Activated naive CD8-positive, alpha-beta T cell treated with anti-CD3 and anti-CD28 coated beads, Interleukin-2, amount 50 U/mL, for 24 hours (primary cell): ENCODE data around the gene REV1.

Source experiments
- ATAC-seq: fragments of 150-1000 bp; cut with Tn5 transposase; one replicate; pipeline ENCODE4 v1.10.0; 2021
- DNase-seq: peaks from one replicate; pipeline ENCODE4 v3.0.0; 2021
- H3K27ac Mint-ChIP-seq: one replicate; pipeline ENCODE4 v1.8.0; 2021; ENCODE audit warnings: mild to moderate bottlenecking, mixed read lengths
- H3K27me3 Mint-ChIP-seq: one replicate; pipeline ENCODE4 v1.8.0; 2021; ENCODE audit warnings: mixed read lengths
- H3K36me3 Mint-ChIP-seq: one replicate; pipeline ENCODE4 v1.8.0; 2021; ENCODE audit warnings: low read depth, mixed read lengths
- H3K4me1 Mint-ChIP-seq: one replicate; pipeline ENCODE4 v1.8.0; 2021; ENCODE audit warnings: mixed read lengths
- H3K4me3 Mint-ChIP-seq: one replicate; pipeline ENCODE4 v1.8.0; 2021; ENCODE audit warnings: mild to moderate bottlenecking, moderate library complexity, mixed read lengths
- H3K9me3 Mint-ChIP-seq: one replicate; pipeline ENCODE4 v1.8.0; 2021; ENCODE audit warnings: mixed read lengths

Gene REV1

DNA sequence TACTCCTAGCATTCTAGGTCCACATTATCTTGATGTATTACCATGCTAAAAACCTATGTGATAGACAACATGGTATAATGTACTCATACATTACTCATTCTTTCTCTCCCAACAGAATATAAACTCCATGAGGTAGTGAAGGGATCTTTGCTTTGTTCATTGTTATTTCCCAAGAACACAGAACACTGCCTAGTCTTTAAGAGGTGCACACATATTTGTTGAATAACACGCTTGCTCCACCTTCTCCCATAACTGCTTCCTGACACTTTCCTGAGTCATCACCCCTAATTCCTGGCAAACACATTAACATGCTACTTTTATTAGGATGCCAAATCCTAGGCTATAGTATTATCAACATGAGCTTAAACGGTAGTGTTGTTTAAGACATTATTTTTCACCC, 41.3 kb downstream of the REV1 start:
- Mint-ChIP-seq H3K4me1 (peaks cover 7% of the 10 kb centered on the region), H3K4me3 (no peak overlapping the region), H3K27me3 (no peaks in the 10 kb centered on the region), H3K9me3 (no peaks in the 10 kb centered on the region), H3K36me3 (peaks cover 34% of the 10 kb centered on the region), H3K27ac (peak overlapping the region; percentile 3)
- DNase-seq (no peak), ATAC-seq (no peak)

DNA sequence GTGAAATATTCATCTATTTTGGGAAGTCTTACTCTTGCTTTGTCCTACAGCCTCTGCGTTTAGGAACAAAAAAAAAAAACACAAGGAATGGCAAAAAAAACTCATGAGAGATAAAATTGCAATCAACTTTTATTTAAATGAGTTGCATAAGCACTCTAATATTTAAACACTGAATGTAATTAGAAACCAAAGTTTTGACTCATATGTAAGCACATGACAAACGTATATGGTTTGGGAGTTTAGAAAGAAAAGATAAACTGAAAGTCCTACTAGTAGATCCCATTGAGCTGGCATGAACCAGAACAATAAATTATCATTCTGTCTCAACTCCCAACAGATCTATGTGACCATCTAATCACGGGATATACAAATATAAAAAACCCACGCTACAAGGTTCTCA, 44.8 kb downstream of the REV1 start:
- Mint-ChIP-seq H3K4me3 (no peak overlapping the region), H3K4me1 (peaks cover 7% of the 10 kb centered on the region), H3K9me3 (no peaks in the 10 kb centered on the region), H3K27ac (no peak overlapping the region), H3K27me3 (no peaks in the 10 kb centered on the region), H3K36me3 (peaks cover 26% of the 10 kb centered on the region)
- ATAC-seq: no peak
- no peak for DNase-seq

DNA sequence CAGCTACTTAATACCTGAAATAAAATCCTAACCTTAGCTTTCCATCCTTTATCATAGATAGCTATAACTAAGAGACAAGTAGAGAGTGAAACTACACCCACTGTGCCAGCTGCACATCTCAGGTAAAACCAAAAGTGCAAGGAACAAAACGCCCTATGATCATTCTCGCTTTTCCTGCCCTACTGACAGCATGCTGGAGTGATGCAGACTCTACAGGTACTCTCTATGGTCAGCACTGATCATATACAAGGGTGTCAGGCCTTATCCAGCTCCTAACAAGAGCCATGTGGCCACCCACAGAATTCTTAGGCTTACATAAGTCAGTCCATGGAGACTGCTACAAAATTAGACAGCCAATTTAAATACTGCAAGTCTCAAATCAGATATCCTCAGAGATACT, 45.6 kb downstream of the REV1 start:
- Mint-ChIP-seq H3K4me1 (peaks cover 7% of the 10 kb centered on the region), H3K9me3 (no peaks in the 10 kb centered on the region), H3K4me3 (no peak overlapping the region), H3K36me3 (peaks cover 25% of the 10 kb centered on the region), H3K27me3 (no peaks in the 10 kb centered on the region), H3K27ac (no peak overlapping the region)
- DNase-seq (no peak), ATAC-seq (no peak)

DNA sequence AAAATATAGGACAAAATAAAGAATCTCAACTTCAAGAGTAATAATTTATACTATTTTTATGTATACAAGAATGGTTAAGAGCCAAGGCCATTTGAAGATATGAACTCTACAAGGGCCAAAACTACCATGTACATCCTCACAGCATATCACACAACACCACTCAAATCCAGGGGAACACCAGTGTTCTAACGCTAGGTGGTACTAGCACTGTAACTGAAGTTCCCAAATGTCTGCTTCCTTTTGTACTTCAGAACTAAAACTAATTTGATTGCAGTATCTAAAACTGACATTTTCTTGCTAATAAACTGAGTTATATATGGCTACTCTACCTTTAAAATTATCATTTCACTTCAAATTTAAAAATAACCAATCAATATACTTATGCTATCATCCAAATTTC, 47.0 kb downstream of the REV1 start:
- no peak for DNase-seq
- Mint-ChIP-seq H3K4me1 (peaks cover 7% of the 10 kb centered on the region), H3K4me3 (no peak overlapping the region), H3K9me3 (no peaks in the 10 kb centered on the region), H3K27ac (no peak overlapping the region), H3K27me3 (no peaks in the 10 kb centered on the region), H3K36me3 (peaks cover 29% of the 10 kb centered on the region)
- ATAC-seq: no peak

DNA sequence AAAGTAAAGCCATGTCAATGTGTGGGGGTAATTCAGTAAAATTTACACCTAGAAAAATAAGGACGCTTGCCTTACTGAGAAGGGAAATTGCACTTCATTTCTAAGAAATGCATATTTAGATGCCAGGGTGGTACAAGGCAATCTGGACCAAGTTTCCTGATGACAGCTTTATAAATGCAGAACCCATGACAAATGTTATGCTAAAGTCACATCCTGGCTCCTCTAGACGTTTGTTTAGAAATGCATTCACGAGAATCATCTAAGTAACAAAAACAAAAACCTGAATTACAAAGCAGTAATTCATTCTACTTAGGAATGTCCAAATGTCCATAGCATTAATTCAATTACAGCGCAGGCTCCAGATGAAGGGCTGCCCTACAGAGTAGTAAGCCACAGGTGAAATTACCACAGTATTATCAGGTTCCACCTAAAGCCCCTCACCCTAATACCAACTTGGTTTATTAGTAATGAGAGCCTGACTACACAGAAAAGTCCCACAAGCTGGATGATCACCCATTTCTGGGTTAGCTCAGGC, 49.8 kb downstream of the REV1 start:
- Mint-ChIP-seq H3K9me3 (no peaks in the 10 kb centered on the region), H3K27ac (no peak overlapping the region), H3K27me3 (no peaks in the 10 kb centered on the region), H3K4me3 (no peak overlapping the region), H3K36me3 (peaks cover 28% of the 10 kb centered on the region), H3K4me1 (peaks cover 3% of the 10 kb centered on the region)
- DNase-seq (no peak), ATAC-seq (no peak)

DNA sequence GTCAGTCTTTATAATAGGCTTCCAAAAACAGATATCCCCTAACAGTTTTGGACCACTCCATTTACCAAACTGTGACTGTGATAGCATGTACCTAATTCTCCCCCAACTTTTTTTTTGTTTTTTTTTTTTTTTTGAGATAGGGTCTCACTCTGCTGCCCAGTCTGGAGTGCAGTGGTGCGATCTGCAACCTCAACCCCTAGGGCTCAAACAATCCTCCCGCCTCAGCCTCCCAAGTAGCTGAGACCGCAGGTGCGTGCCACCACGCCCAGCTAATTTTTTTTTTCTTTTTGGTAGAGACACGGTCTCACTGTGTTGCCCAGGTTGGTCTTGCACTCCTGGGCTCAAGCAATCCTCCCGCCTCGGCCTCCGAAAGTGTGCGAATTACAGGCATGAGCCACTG, 52.9 kb downstream of the REV1 start:
- peaks cover 26% of the 10 kb centered on the region for H3K36me3 Mint-ChIP-seq
- H3K4me1 Mint-ChIP-seq: no peaks in the 10 kb centered on the region
- no peak overlapping the region for H3K27ac Mint-ChIP-seq
- DNase-seq: no peak
- no peaks in the 10 kb centered on the region for H3K27me3 Mint-ChIP-seq
- ATAC-seq: no peak
- no peaks in the 10 kb centered on the region for H3K9me3 Mint-ChIP-seq
- no peak overlapping the region for H3K4me3 Mint-ChIP-seq

DNA sequence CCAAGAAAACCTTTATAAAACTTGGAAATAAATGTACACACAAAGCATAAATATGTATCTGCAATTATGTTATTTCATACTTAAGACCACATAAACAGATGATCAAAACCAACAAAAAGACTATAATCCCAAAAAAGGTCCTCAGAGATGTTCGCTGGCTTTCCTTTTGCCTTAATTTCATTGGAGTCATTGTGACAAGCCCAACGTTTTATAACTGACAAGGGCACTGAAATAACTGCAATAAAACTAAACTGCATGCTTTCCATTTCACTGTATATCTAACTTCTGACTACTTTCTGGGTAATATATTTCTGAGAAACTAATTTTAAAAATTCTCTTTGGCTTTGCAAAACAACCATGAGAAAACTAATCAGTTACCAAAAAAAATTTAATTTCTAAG, 56.5 kb downstream of the REV1 start:
- Mint-ChIP-seq H3K36me3 (peaks cover 24% of the 10 kb centered on the region), H3K4me1 (peaks cover 2% of the 10 kb centered on the region), H3K27me3 (no peaks in the 10 kb centered on the region), H3K9me3 (no peaks in the 10 kb centered on the region), H3K27ac (peak overlapping the region; percentile 2), H3K4me3 (no peak overlapping the region)
- ATAC-seq: no peak
- no peak for DNase-seq

DNA sequence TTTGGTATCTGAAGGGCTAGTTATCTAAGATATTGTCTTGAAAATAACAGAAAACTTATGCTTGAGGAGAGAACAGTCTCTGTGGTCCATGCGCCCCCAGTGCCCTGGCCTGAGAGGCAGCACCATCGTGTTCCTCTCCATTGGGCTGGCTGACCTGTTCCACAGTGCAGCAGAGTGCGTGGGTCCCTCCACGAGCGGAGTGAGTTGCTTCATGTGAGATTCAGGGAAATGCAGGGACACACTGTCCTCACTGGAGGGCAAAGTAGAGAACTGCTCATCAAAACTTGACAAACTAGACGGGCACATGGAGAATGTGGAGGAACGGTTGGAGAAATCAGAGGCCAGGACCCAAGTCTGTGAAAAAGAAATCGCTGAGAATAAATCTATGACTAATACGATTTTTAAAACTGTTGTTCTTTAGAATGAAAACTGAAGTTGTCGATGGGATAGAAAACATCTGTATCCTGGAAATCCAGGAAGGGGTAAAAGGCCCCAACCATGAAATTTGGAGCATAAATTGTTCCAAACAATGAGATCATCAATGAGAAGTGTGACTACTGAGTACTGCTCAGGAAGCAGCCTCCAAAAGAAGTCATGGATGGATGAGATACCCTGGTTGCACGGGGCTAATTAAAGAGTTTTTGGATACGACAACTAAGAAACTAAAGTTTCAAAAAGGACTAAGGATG, 58.1 kb downstream of the REV1 start:
- DNase-seq (no peak), ATAC-seq (no peak)
- H3K4me1 Mint-ChIP-seq: peaks cover 2% of the 10 kb centered on the region
- H3K9me3 Mint-ChIP-seq: no peaks in the 10 kb centered on the region
- no peak overlapping the region for H3K27ac Mint-ChIP-seq
- H3K4me3 Mint-ChIP-seq: no peak overlapping the region
- H3K36me3 Mint-ChIP-seq: peaks cover 22% of the 10 kb centered on the region
- H3K27me3 Mint-ChIP-seq: no peaks in the 10 kb centered on the region

DNA sequence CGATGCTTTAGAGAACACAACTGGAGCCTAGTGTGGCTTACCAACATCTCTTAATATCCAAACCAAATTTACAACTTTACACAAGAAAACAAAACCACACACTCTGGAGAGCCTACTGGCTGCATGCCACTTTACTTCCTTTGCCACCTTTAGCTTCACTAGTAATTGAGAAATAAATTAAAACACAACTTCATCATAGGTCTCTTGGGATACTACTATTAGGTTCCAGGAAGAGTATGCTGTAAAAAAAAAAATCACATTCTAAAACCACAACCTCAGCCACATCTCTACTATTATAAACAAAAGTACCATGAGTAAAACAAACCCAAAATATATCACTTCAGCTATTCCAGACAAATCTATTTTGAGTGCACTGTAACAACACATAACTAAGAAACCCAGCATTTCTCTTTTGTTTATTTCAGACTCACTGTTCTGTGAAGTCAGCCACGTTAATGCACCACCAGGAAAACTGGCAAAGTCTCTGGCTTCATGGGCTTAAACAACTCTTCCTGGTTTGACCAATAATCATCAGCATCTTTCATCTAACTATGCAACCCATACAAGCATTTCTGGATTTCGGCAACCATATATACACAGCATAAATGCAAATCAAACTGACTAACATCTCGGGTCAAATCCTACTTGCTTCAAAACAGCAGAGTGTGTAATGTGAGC, 59.1 kb downstream of the REV1 start:
- Mint-ChIP-seq H3K9me3 (no peaks in the 10 kb centered on the region), H3K36me3 (peaks cover 22% of the 10 kb centered on the region), H3K27ac (no peak overlapping the region), H3K27me3 (no peaks in the 10 kb centered on the region), H3K4me1 (peaks cover 2% of the 10 kb centered on the region), H3K4me3 (no peak overlapping the region)
- ATAC-seq (no peak), DNase-seq (no peak)

DNA sequence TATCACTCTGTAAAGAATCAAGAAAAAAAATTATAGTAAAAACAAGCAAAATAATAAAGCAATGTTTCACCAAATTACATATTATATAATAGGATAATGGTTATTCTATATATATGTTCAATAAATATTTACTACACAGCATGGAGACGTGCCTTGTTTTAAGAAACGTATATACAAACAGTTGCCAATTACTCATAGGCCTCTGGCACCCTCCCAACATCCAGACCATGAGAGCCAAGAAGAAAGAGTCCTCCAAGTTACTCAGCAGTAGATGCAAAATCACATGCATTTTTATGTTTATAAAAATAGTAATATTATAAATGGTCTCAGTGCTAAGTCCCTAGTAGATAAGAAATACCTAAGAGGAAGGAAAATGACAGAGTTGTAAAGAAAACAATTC, 64.8 kb downstream of the REV1 start:
- ATAC-seq (no peak), DNase-seq (no peak)
- Mint-ChIP-seq H3K27ac (no peak overlapping the region), H3K27me3 (no peaks in the 10 kb centered on the region), H3K9me3 (no peaks in the 10 kb centered on the region), H3K4me3 (no peak overlapping the region), H3K4me1 (no peaks in the 10 kb centered on the region), H3K36me3 (peaks cover 44% of the 10 kb centered on the region)

DNA sequence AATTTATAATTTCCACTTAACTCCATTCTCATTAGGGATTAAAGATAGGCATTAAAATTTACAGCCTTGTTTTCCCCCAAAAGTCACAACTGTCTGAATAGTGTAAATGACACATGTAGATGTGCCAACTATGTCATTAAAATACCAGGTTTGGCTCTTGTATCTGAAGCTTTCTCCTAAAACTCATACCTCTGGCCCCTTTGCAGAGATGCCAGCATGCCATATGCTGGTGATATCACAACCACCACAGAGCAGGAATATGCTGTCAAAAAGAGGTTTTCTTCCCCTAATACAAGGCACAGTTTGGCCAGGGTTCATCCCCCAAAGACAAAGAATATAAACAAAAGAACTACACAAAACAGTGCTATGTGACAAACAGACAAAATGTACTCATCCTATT, 65.4 kb downstream of the REV1 start:
- Mint-ChIP-seq H3K4me3 (no peak overlapping the region), H3K27ac (no peak overlapping the region), H3K36me3 (peaks cover 51% of the 10 kb centered on the region), H3K27me3 (no peaks in the 10 kb centered on the region), H3K9me3 (no peaks in the 10 kb centered on the region), H3K4me1 (no peaks in the 10 kb centered on the region)
- no peak for DNase-seq
- ATAC-seq: no peak

DNA sequence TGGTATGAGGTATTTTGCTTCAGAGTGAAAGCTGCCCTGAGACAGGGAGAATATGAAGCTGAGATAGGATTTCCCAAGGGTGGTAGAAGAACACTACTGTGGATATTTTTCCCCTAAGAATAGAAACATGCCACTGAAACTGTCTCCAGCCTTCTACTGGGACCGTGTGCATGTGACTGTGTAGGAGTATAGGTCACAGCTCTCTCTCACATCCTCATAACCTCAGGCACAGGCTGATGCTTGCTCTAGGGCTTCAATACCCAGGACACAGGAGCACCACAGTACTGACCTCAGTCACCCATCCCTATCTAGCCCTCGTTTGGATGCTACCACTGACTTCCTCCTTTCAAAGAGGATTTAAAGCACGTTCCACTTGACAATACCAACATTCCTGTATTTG, 67.2 kb downstream of the REV1 start:
- Mint-ChIP-seq H3K36me3 (peaks cover 50% of the 10 kb centered on the region), H3K27ac (no peak overlapping the region), H3K4me3 (no peak overlapping the region), H3K9me3 (no peaks in the 10 kb centered on the region), H3K4me1 (no peaks in the 10 kb centered on the region), H3K27me3 (no peaks in the 10 kb centered on the region)
- ATAC-seq (peak; percentile 57), DNase-seq (no peak)

DNA sequence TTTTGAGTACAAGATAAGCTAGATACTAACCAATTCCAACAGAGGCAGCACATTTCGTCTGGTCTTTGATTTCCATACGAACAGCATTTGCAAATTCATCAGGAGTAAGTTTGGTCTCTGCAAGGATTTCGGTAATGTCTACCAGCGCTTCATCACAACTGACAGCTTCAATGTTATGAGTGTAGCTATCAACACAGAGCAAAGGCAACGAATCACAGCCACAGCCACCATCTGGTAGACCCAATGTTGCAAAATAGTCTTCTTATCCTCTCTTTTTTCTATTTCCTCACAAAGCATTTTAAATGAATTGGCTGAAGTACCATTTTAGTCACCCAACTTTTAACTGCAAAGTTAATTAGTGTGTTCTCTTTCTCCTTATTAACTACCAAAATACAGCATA, 68.3 kb downstream of the REV1 start:
- ATAC-seq: no peak
- H3K4me3 Mint-ChIP-seq: no peak overlapping the region
- H3K4me1 Mint-ChIP-seq: no peaks in the 10 kb centered on the region
- peaks cover 50% of the 10 kb centered on the region for H3K36me3 Mint-ChIP-seq
- no peak for DNase-seq
- no peak overlapping the region for H3K27ac Mint-ChIP-seq
- H3K27me3 Mint-ChIP-seq: no peaks in the 10 kb centered on the region
- no peaks in the 10 kb centered on the region for H3K9me3 Mint-ChIP-seq

DNA sequence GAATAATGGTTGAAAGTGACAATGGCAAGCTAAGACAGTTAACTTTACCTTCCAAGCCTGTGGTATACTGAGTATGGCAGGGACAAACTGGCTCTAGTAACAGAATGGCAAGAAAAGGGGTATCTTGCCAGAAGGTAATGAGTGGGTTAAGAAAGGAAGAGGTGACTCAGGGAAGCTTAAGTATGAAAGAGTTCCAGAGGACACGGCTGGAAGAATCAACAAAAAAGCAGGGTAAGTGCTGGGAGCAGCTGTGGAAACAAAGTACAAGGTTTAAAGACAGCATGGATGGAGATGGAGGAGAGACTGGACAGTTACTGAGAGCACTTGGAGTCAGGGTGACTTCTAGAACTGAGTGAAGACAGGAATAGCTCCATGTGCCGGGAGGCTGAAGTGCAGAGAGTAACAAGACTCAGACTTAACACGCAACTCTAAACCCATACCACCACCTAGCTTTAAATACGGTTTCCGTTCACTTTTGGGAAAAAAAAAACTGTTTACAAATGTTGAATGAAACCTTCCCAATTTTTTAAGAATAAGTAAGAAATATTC, 69.0 kb downstream of the REV1 start:
- Mint-ChIP-seq H3K36me3 (peaks cover 54% of the 10 kb centered on the region), H3K4me1 (no peaks in the 10 kb centered on the region), H3K4me3 (no peak overlapping the region), H3K9me3 (no peaks in the 10 kb centered on the region), H3K27me3 (no peaks in the 10 kb centered on the region), H3K27ac (peak overlapping the region; percentile 12)
- ATAC-seq: no peak
- DNase-seq: no peak

DNA sequence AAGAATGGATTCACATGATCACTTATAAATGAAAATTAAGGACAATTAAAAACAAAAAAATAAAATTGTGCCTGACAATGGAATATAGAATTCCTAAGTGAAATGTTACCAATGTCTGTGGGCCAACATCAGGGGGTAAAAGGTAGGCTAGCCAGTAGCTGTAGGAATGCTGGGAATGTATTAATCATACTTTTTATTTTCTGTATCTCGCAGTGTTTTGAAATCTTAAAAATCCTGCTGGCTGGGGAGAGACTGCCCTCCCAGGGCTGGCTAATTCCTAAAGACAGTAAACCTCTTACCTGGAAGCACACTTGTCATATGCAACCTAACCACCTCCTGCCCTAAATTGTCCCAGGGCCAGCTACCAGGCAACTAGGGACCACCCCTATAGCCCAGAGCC, 69.8 kb downstream of the REV1 start:
- no peaks in the 10 kb centered on the region for H3K27me3 Mint-ChIP-seq
- no peak for DNase-seq
- H3K4me1 Mint-ChIP-seq: no peaks in the 10 kb centered on the region
- ATAC-seq: no peak
- H3K27ac Mint-ChIP-seq: peak overlapping the region; percentile 12
- H3K9me3 Mint-ChIP-seq: no peaks in the 10 kb centered on the region
- H3K4me3 Mint-ChIP-seq: no peak overlapping the region
- peaks cover 58% of the 10 kb centered on the region for H3K36me3 Mint-ChIP-seq
